Right atrium auricular region (tissue), 2 donors: ENCODE measurements around the gene HSPBAP1. TPM values are rescaled to one million over a fixed set of nuclear protein-coding genes. Genes with fewer than 3 reads are reported as not detected.
"Not testable (repeated sequence)": the region's sequence is repeated elsewhere in the genome, so short reads cannot be mapped to it uniquely, and the experiment has no call there.

ENCODE experiments used
- DNase-seq: peaks from one replicate; pipeline ENCODE4 v3.0.0-alpha.2; 2019; ENCODE audit warnings: low spot score
- H3K27ac ChIP-seq, 2 donors: fragments of 200-600 bp; sonication (generic); 1 replicate in 1 of 2; 2 replicates in 1 of 2; pipeline ENCODE4 v1.5.1; 2016 to 2019
- H3K27me3 ChIP-seq, 2 donors: fragments of 200-600 bp; sonication (generic); one replicate each; pipeline versions ENCODE4 v1.5.1 to v1.6.0; 2017 to 2019
- H3K36me3 ChIP-seq: fragments of 200-600 bp; sonication (generic); one replicate; pipeline ENCODE4 v1.5.1; 2016
- H3K4me1 ChIP-seq, 2 donors: fragments of 200-600 bp; sonication (generic); one replicate each; pipeline versions ENCODE4 v1.5.1 to v1.6.0; 2017 to 2019
- H3K4me3 ChIP-seq, 2 donors: fragments of 200-600 bp; sonication (generic); 1 replicate in 1 of 2; 2 replicates in 1 of 2; pipeline ENCODE4 v1.5.1; 2017 to 2019; ENCODE audit warnings: mild to moderate bottlenecking in 1 of 2, moderate library complexity in 1 of 2
- H3K9me3 ChIP-seq, 2 donors: fragments of 200-600 bp; sonication (generic); one replicate each; pipeline ENCODE4 v1.5.1; 2019
- total RNA-seq, 2 donors: library from RNA; depleted of rRNA; stranded (reverse); fragments of >200 nt; gene quantifications; one replicate each; pipeline ENCODE4 v1.1.0, GENCODE V29; 2016
- TF ChIP-seq, protein P1 (sequence below), 2 donors: fragments of 200-600 bp; sonication (generic); IDR thresholded peaks; one replicate each; pipeline ENCODE4 v1.5.1; 2019; ENCODE audit warnings: antibody characterized with exemption in 2 of 2

HSPBAP1 gene
- total RNA-seq, 2 donors from 2014 or later: 3.0 to 4.0 TPM

DNA sequence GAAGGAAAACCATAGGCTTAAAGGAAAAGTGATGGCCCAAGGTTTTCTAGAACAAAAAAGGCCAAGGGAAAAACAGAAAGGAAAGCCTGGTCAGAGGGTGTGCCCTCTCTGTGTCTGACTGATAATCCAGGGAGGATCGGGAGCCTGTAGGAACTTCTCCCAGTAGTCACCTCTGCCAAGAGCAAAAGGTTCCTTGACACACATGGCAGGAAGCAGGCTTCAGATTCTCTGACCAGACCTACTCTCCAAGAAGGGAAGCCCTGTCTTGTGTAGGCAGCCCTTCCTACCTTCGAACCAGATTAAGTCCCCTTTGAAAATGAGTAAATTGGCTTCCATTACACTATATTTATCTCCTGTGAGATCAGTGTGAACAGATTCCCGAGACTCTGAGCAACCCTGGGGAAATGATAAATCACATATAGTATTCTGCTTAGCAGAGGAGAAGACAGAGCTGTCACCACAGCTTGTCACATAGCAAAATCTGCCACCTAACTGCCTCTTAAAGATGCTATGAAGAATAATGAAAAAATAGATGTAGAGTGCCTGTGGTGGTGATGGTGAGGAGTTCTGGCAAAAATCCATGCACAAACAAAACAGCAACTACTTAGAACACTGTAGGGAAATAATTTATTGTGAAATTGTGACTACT is 74.2 kb downstream of the HSPBAP1 start:
- TF ChIP-seq, protein P1, sequence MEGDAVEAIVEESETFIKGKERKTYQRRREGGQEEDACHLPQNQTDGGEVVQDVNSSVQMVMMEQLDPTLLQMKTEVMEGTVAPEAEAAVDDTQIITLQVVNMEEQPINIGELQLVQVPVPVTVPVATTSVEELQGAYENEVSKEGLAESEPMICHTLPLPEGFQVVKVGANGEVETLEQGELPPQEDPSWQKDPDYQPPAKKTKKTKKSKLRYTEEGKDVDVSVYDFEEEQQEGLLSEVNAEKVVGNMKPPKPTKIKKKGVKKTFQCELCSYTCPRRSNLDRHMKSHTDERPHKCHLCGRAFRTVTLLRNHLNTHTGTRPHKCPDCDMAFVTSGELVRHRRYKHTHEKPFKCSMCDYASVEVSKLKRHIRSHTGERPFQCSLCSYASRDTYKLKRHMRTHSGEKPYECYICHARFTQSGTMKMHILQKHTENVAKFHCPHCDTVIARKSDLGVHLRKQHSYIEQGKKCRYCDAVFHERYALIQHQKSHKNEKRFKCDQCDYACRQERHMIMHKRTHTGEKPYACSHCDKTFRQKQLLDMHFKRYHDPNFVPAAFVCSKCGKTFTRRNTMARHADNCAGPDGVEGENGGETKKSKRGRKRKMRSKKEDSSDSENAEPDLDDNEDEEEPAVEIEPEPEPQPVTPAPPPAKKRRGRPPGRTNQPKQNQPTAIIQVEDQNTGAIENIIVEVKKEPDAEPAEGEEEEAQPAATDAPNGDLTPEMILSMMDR (IDR thresholded peaks at IDR 0.05): no peak
- Histone ChIP-seq H3K4me3 (no peak overlapping the region), H3K4me1 (no peaks in the 10 kb centered on the region), H3K9me3 (no peaks in the 10 kb centered on the region), H3K27ac (no peak overlapping the region), H3K27me3 (no peaks in the 10 kb centered on the region), H3K36me3 (peaks cover 36% of the 10 kb centered on the region)
- DNase-seq: no peak

DNA sequence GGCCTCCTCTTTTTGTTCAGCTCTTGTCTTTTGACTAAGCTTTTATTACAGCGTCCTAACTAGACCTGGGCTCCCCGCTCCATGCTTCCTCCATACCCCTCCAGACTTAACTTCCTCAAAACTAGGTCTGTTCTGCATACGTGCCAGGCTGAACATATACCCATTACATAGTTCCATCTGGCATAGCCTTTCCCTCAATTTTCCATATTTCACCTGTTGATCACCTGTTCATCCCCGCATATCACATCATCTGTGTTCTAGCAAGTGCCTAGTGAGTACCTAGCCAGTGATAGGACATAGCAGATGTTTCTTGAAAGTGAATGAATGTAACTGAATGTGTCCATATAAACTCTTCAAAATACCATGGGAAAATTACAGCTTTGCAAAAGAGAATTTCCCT is 77.0 kb downstream of the HSPBAP1 start:
- Histone ChIP-seq H3K36me3 (peaks cover 55% of the 10 kb centered on the region), H3K9me3 (no peaks in the 10 kb centered on the region), H3K27ac (no peak overlapping the region), H3K4me3 (no peak overlapping the region), H3K4me1 (no peaks in the 10 kb centered on the region), H3K27me3 (no peaks in the 10 kb centered on the region)
- no peak for DNase-seq
- TF ChIP-seq, protein P1 (IDR thresholded peaks at IDR 0.05): no peak

DNA sequence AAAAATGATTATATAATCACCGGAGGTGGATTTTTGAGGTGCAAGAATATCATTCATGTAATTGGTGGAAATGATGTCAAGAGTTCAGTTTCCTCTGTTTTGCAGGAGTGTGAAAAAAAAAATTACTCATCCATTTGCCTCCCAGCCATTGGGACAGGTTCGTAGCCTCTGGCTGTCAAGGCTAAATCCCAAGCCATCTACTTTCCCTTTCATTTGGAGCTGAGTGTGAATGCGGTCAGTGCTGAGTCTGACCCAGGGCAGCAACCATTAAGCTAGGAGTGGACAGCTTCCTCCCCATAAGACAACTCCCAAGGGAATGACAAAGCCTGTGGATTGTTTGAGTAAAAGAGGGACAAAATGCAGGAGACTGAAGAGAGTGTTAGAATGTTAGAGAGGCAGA is 79.4 kb downstream of the HSPBAP1 start:
- H3K4me3 ChIP-seq: no peak overlapping the region
- H3K27me3 ChIP-seq: no peaks in the 10 kb centered on the region
- no peaks in the 10 kb centered on the region for H3K4me1 ChIP-seq
- no peak overlapping the region for H3K27ac ChIP-seq
- TF ChIP-seq, protein P1 (IDR thresholded peaks at IDR 0.05): no peak
- no peak for DNase-seq
- H3K9me3 ChIP-seq: no peaks in the 10 kb centered on the region
- H3K36me3 ChIP-seq: peaks cover 52% of the 10 kb centered on the region

DNA sequence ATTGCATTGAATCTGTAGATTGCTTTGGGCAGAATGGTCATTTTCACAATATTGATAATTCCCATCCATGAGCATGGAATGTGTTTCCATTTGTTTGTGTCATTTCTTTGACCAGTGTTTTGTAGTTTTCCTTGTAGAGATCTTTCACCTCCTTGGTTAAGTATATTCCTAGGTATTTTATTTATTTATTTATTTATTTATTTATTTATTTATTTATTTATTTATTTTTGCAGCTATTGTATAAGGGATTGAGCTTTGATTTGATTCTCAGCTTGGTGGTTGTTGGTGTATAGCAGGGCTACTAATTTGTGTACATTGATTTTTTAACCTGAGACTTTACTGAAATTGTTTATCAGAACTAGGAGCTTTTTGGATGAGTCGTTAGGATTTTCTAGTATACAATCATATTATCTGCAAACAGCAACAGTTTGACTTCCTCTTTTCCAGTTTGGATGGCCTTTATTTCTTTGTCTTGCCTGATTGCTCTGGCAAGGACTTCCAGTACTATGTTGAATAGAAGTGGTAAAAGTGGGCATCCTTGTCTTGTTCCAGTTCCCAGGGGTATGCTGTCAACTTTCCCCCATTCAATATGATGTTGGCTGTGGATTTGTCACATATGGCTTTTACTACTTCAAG is 82.9 kb downstream of the HSPBAP1 start:
- H3K9me3 ChIP-seq, H3K4me3 ChIP-seq, H3K4me1 ChIP-seq, H3K27me3 ChIP-seq, DNase-seq, H3K27ac ChIP-seq: not testable (repeated sequence)
- H3K36me3 ChIP-seq: peaks cover 29% of the 10 kb centered on the region

DNA sequence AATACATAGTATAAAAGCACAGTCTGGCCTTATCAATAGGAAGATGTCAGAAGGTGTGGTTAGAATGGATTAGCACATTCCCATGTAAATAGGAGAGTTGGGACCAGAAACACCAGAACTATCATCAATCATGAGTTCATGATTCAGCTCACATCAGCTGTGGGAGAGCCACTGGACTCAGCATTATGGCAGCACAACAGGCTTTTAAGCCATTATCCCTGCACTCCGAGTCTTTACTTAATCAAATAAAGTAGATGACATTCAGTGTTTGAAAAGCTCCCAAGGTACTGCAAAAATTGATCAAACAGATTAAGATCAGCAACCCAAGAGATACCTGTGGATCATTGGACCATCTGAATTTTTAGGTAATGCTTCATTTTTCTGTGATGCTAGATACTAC is 88.3 kb downstream of the HSPBAP1 start:
- H3K27me3 ChIP-seq: no peaks in the 10 kb centered on the region
- TF ChIP-seq, protein P1 (IDR thresholded peaks at IDR 0.05): no peak
- no peaks in the 10 kb centered on the region for H3K4me1 ChIP-seq
- H3K36me3 ChIP-seq: peaks cover 8% of the 10 kb centered on the region
- DNase-seq: no peak
- no peak overlapping the region for H3K27ac ChIP-seq
- no peak overlapping the region for H3K4me3 ChIP-seq
- no peaks in the 10 kb centered on the region for H3K9me3 ChIP-seq

DNA sequence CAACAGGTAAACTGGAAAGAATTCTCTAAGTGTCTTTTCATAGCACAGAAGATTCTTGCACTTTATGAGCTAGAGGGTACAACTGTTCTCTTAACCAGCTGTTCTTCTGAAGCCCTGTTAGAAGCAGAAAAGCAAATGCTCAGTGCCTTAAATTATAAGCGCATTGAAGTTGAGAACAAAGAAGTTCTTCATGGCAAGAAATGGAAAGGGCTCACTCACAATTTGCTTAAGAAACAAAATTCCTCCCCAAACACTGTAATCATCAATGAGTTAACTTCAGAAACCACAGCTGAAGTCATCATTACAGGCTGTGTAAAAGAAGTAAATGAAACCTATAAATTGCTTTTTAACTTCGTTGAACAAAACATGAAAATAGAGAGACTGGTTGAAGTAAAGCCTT is 93.4 kb downstream of the HSPBAP1 start:
- DNase-seq: no peak
- Histone ChIP-seq H3K27ac (no peak overlapping the region), H3K36me3 (peaks cover 37% of the 10 kb centered on the region), H3K27me3 (no peaks in the 10 kb centered on the region), H3K4me3 (no peak overlapping the region), H3K9me3 (no peaks in the 10 kb centered on the region), H3K4me1 (no peaks in the 10 kb centered on the region)
- TF ChIP-seq, protein P1 (IDR thresholded peaks at IDR 0.05): no peak
